Osteocyte (in vitro differentiated cells): ENCODE measurements around the gene ATF3. TPM values are rescaled to one million over a fixed set of nuclear protein-coding genes. Genes with fewer than 3 reads are reported as not detected.

Source experiments
- DNase-seq: peaks from one replicate; pipeline ENCODE4 v3.0.0; 2021; ENCODE audit warnings: mixed read lengths; ENCODE audit not compliant: unreplicated experiment; ENCODE audit errors: extremely low spot score
- H3K27ac Mint-ChIP-seq: one replicate; pipeline ENCODE4 v1.8.0; 2021; ENCODE audit warnings: mild to moderate bottlenecking, mixed read lengths; ENCODE audit not compliant: unreplicated experiment
- H3K27me3 Mint-ChIP-seq: one replicate; pipeline ENCODE4 v1.8.0; 2021; ENCODE audit warnings: mixed read lengths; ENCODE audit not compliant: unreplicated experiment
- H3K36me3 Mint-ChIP-seq: one replicate; pipeline ENCODE4 v1.8.0; 2021; ENCODE audit warnings: mixed read lengths; ENCODE audit not compliant: unreplicated experiment
- H3K4me1 Mint-ChIP-seq: one replicate; pipeline ENCODE4 v1.8.0; 2021; ENCODE audit warnings: mixed read lengths; ENCODE audit not compliant: unreplicated experiment
- H3K4me3 Mint-ChIP-seq: one replicate; pipeline ENCODE4 v1.8.0; 2021; ENCODE audit warnings: mild to moderate bottlenecking, moderate library complexity, mixed read lengths; ENCODE audit not compliant: unreplicated experiment
- H3K9me3 Mint-ChIP-seq: one replicate; pipeline ENCODE4 v1.8.0; 2021; ENCODE audit warnings: mixed read lengths; ENCODE audit not compliant: unreplicated experiment
- CTCF ChIP-seq: fragments of 200-600 bp; sonication (generic); IDR thresholded peaks from 2 replicates; pipeline ENCODE4 v1.5.0; 2021; ENCODE audit warnings: antibody characterized with exemption, mild to moderate bottlenecking, moderate library complexity
- total RNA-seq: library from RNA; stranded (reverse); gene quantifications from 2 replicates; pipeline ENCODE4 v1.2.1, GENCODE V29; 2021

ATF3 gene
- total RNA-seq, 1 donor from 2014 or later, result 45.3 TPM

GRCh38 chr1:212645546-212646543 is 37.3 kb downstream of the ATF3 start:
- Mint-ChIP-seq H3K27me3 (peaks cover 16% of the 10 kb centered on the region), H3K9me3 (peaks cover 2% of the 10 kb centered on the region), H3K27ac (no peak overlapping the region), H3K4me1 (peaks cover 17% of the 10 kb centered on the region), H3K4me3 (no peak overlapping the region), H3K36me3 (no peaks in the 10 kb centered on the region)
- peak; percentile 73 for DNase-seq
- no peak for TF ChIP-seq CTCF

DNA sequence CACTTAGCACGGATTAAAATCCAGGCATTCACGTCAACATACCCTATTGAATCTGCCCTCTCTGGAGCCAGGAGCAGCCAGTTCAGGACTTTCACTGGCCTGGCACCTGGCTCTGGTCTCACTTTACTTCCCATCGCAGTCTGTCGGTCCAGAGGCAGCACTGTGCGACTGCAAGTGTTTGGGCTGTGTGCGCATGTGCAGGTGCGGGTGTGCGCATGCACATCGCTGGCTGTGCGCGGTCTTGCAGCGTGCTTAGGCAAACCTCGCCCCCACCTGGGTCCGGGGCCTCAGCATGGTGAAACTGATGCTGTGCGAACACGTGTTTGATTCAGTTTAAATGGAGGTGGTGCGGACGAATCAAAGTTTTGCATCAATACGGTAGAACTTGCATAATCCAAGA is 38.0 kb downstream of the ATF3 start:
- H3K27me3 Mint-ChIP-seq, result peaks cover 10% of the 10 kb centered on the region
- H3K36me3 Mint-ChIP-seq, result no peaks in the 10 kb centered on the region
- H3K4me3 Mint-ChIP-seq, result no peak overlapping the region
- no peak overlapping the region for H3K27ac Mint-ChIP-seq
- TF ChIP-seq CTCF, result no peak
- peaks cover 17% of the 10 kb centered on the region for H3K4me1 Mint-ChIP-seq
- peak; percentile 78 for DNase-seq
- H3K9me3 Mint-ChIP-seq, result no peaks in the 10 kb centered on the region

DNA sequence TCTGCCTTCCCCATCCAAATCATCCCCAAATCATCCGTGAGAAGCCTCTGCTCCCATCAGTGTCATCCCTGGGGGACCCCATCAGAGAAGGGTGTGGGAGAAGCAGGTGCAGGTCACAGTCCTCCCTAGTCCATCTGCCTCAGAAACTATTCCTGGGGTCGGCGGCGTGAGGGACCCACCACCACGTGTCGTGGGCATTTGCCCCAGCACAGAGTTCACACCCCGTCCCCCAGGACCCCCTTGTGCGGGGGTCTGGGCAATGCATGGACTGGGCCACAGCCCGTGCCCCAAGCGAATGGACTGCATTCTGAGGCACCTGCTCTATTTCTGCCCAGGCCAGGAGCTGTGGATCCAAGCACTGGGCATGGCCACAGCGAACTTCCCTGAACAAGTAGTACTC is 38.4 kb downstream of the ATF3 start:
- DNase-seq, result peak; percentile 77
- no peaks in the 10 kb centered on the region for H3K9me3 Mint-ChIP-seq
- no peak overlapping the region for H3K4me3 Mint-ChIP-seq

GRCh38 chr1:212648431-212648830 is 39.9 kb downstream of the ATF3 start:
- TF ChIP-seq CTCF, result no peak
- peak; percentile 23 for DNase-seq

More for the DNA sequence above, 38.4 kb downstream of the ATF3 start:
- peaks cover 10% of the 10 kb centered on the region for H3K27me3 Mint-ChIP-seq
- no peaks in the 10 kb centered on the region for H3K36me3 Mint-ChIP-seq
- no peak for TF ChIP-seq CTCF
- no peak overlapping the region for H3K27ac Mint-ChIP-seq
- peaks cover 17% of the 10 kb centered on the region for H3K4me1 Mint-ChIP-seq

DNA sequence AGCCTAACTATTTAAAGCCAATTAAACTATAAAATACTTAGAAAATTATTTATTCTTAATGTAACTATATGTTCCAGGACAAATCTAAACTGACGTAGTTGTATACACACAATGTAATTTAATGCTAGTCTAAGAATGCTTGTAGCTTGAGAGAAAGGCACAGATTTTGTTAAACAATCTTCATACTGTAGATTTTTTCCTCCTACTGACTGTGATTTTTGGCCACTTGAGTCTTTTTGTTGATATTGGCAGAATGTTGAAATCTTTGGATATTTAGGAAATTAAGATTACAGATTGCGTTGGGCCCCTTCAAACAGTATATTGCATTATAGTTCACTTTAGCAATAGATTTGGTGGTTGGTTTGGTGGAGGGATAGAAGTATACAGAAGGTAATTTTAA is 40.5 kb downstream of the ATF3 start:
- Mint-ChIP-seq H3K4me1 (peaks cover 17% of the 10 kb centered on the region), H3K4me3 (no peak overlapping the region), H3K9me3 (no peaks in the 10 kb centered on the region), H3K27me3 (peaks cover 13% of the 10 kb centered on the region), H3K27ac (peak overlapping the region; percentile 3), H3K36me3 (no peaks in the 10 kb centered on the region)
- DNase-seq, result no peak
- no peak for TF ChIP-seq CTCF

More at GRCh38 chr1:212648431-212648830, 39.9 kb downstream of the ATF3 start:
- no peaks in the 10 kb centered on the region for H3K36me3 Mint-ChIP-seq
- peak overlapping the region; percentile 36 for H3K27ac Mint-ChIP-seq
- no peaks in the 10 kb centered on the region for H3K9me3 Mint-ChIP-seq
- H3K4me1 Mint-ChIP-seq, result peaks cover 17% of the 10 kb centered on the region
- H3K27me3 Mint-ChIP-seq, result peaks cover 10% of the 10 kb centered on the region
- H3K4me3 Mint-ChIP-seq, result no peak overlapping the region
